GM12878 (cell line): ENCODE data around the gene BCAS3. TPM values are rescaled to one million over a fixed set of nuclear protein-coding genes. Genes with fewer than 3 reads are reported as not detected.

ENCODE experiments used
- ATAC-seq: fragments of 200-7000 bp; cut with Tn5 transposase; 3 replicates; pipeline ENCODE4 v1.9.1; 2020; ENCODE audit warnings: mild to moderate bottlenecking, moderate library complexity
- BruUV-seq: library from RNA; stranded (reverse); fragments of 400-500 nt; replicated peaks from 2 replicates; lab custom pipeline; 2021; lab: Mats Ljungman, UMichigan
- CTCF ChIA-PET: fragments of 300-600 bp; sonication (Branson Sonifier 250); formaldehyde crosslinking; extraction: SDS; loops from one replicate; lab custom pipeline; 2021; ENCODE audit warnings: inconsistent platforms; lab: Yijun Ruan, JAX
- POLR2A ChIA-PET: fragments of 350-600 bp; formaldehyde crosslinking; extraction: SDS; loops from one replicate; lab custom pipeline; 2021; ENCODE audit warnings: inconsistent platforms; lab: Charles Lee
- RAD21 ChIA-PET: fragments of 300-600 bp; sonication (Branson Sonifier 250); formaldehyde crosslinking; loops from one replicate; lab custom pipeline; 2023; ENCODE audit warnings: antibody characterized with exemption; ENCODE audit not compliant: unreplicated experiment; lab: Charles Lee
- SMC1A ChIA-PET: fragments of 300-600 bp; sonication (Branson Sonifier 250); formaldehyde crosslinking; loops from one replicate; lab custom pipeline; 2023; ENCODE audit not compliant: unreplicated experiment, uncharacterized antibody; lab: Charles Lee
- DNase-seq: peaks from one replicate; pipeline ENCODE4 v3.0.0-alpha.2; 2011; ENCODE audit warnings: low read depth, low spot score
- FAIRE-seq: peaks from 3 replicates; lab custom pipeline; 2011; peaks lifted over from hg19 to GRCh38; lab: Jason Lieb, UNC
- H2AFZ ChIP-seq: 2 replicates; pipeline ENCODE4 v1.6.0; 2011; ENCODE audit warnings: low read depth, low read length, control low read depth; ENCODE audit not compliant: control insufficient read depth
- H3K27ac ChIP-seq: 2 replicates; pipeline ENCODE4 v1.5.1; 2011; ENCODE audit warnings: control low read depth; ENCODE audit not compliant: control insufficient read depth, insufficient read depth
- H3K27me3 ChIP-seq, 2 experiments: replicated peaks in 1 of 2; 2 replicates each; pipeline versions ENCODE4 v1.6.0 to v1.6.1; 2011; ENCODE audit warnings: low read length in 1 of 2; ENCODE audit not compliant: control insufficient read depth in 2 of 2, insufficient read depth in 2 of 2
- H3K36me3 ChIP-seq, 2 experiments: 2 replicates each; pipeline ENCODE4 v1.5.1; 2011; ENCODE audit warnings: low read length in 1 of 2; ENCODE audit not compliant: control insufficient read depth in 2 of 2, insufficient read depth in 2 of 2
- H3K4me1 ChIP-seq: 2 replicates; pipeline ENCODE4 v1.6.1; 2011; ENCODE audit warnings: mild to moderate bottlenecking, low read length, moderate library complexity, mixed read lengths; ENCODE audit not compliant: control insufficient read depth, insufficient read depth
- H3K4me2 ChIP-seq: 2 replicates; pipeline ENCODE4 v1.6.0; 2011; ENCODE audit warnings: control low read depth; ENCODE audit not compliant: control insufficient read depth, insufficient read depth
- H3K4me3 ChIP-seq: fragments of 200-600 bp; sonication (generic); 2 replicates; pipeline ENCODE4 v1.5.1; 2016
- H3K79me2 ChIP-seq: 2 replicates; pipeline ENCODE4 v1.6.0; 2011; ENCODE audit warnings: low read length; ENCODE audit not compliant: control insufficient read depth, insufficient read depth
- H3K9ac ChIP-seq: 2 replicates; pipeline ENCODE4 v1.8.0; 2011; ENCODE audit warnings: low read length, control low read depth, mixed read lengths; ENCODE audit not compliant: control insufficient read depth, insufficient read depth
- H3K9me3 ChIP-seq: replicated peaks from 3 replicates; pipeline ENCODE4 v1.5.1; 2011; ENCODE audit warnings: mild to moderate bottlenecking, low read length; ENCODE audit not compliant: control insufficient read depth, insufficient read depth
- H4K20me1 ChIP-seq: 2 replicates; pipeline ENCODE4 v1.6.0; 2011; ENCODE audit not compliant: control insufficient read depth, insufficient read depth
- BCL3 ChIP-seq: IDR thresholded peaks from 2 replicates; pipeline ENCODE4 v1.6.1; 2011; ENCODE audit warnings: borderline replicate concordance, low read depth, mild to moderate bottlenecking, moderate library complexity, low read length; ENCODE audit not compliant: insufficient read depth, poor library complexity, severe bottlenecking
- HDAC2 ChIP-seq: fragments of 200-600 bp; sonication (generic); IDR thresholded peaks from 2 replicates; pipeline ENCODE4 v1.6.1; 2017
- MTA2 ChIP-seq: fragments of 450-650 bp; IDR thresholded peaks from 2 replicates; pipeline ENCODE4 v1.6.1; 2016; ENCODE audit warnings: low read depth, mild to moderate bottlenecking, moderate library complexity
- PRDM15 ChIP-seq: fragments of 450-650 bp; formaldehyde crosslinking; IDR thresholded peaks from 2 replicates; pipeline ENCODE4 v1.4.0; 2020; ENCODE audit warnings: mild to moderate bottlenecking, moderate library complexity
- REST ChIP-seq: IDR thresholded peaks from 2 replicates; pipeline ENCODE4 v1.6.1; 2012; ENCODE audit warnings: mild to moderate bottlenecking, low read depth, low read length
- TAF1 ChIP-seq: IDR thresholded peaks from 2 replicates; pipeline ENCODE4 v1.6.1; 2011; ENCODE audit warnings: mild to moderate bottlenecking, low read depth, low read length, borderline replicate concordance
- TCF12 ChIP-seq: IDR thresholded peaks from 2 replicates; pipeline ENCODE4 v1.6.1; 2011; ENCODE audit warnings: low read depth, mild to moderate bottlenecking, low read length
- WRNIP1 ChIP-seq: IDR thresholded peaks from 2 replicates; pipeline ENCODE4 v1.6.1; 2011; ENCODE audit warnings: low read depth, low read length, improper control_type of control experiment, borderline replicate concordance
- ZNF384 ChIP-seq: IDR thresholded peaks from 2 replicates; pipeline ENCODE4 v1.6.1; 2012; ENCODE audit warnings: low read depth, mild to moderate bottlenecking, low read length, improper control_type of control experiment, borderline replicate concordance
- ZSCAN29 ChIP-seq: fragments of 450-650 bp; IDR thresholded peaks from 2 replicates; pipeline ENCODE4 v1.6.1; 2017; ENCODE audit warnings: mild to moderate bottlenecking, moderate library complexity
- WGBS: methylation state at CpG from one replicate; pipeline ENCODE4 v1.1.6; 2016; ENCODE audit warnings: low lambda C conversion rate; ENCODE audit not compliant: insufficient replicate concordance, insufficient coverage; ENCODE audit errors: missing lambda C conversion rate; 5-methylcytosine and 5-hydroxymethylcytosine counted together
- in situ Hi-C: fragments of 300-500 bp; cut with MboI; formaldehyde crosslinking; loops from 9 replicates; pipeline ENCODE4 v1.14.3; 2018; ENCODE audit warnings: mixed read lengths
- intact Hi-C: fragments of 100-400 bp; cut with micrococcal nuclease; formaldehyde crosslinking; loops from one replicate; pipeline ENCODE4 v1.14.2; 2022; ENCODE audit not compliant: unreplicated experiment
- polyA plus RNA-seq, 11 experiments: library from polyadenylated mRNA; depleted of rRNA in 4 of 11; unstranded in 6 of 11; stranded (reverse) in 5 of 11; fragments of >200 nt; fragmentation: Nextera tagmentation in 4 of 11; fragmentation: Illumina TruSeq in 1 of 11; extraction: Ambion mirVana in 4 of 11; extraction: Trizol in 1 of 11; gene quantifications; 1 replicate in 1 of 11; 2 replicates in 10 of 11; pipeline versions ENCODE4 v1.2.1 to v1.2.3, GENCODE V29; 2011 to 2016; ENCODE audit warnings: inconsistent platforms in 2 of 11, missing spikeins in 2 of 11, low read depth in 1 of 11
- total RNA-seq, 4 experiments: library from RNA; depleted of rRNA in 3 of 4; stranded (reverse); fragments of >200 nt in 3 of 4; fragmentation: Illumina TruSeq in 1 of 4; extraction: Trizol in 1 of 4; gene quantifications; 2 replicates each; pipeline versions ENCODE4 v1.2.1 to v1.2.3, GENCODE V29; 2013 to 2021

Gene BCAS3
- total and polyA plus RNA-seq, 10 of the 15 experiments (the other 5 are each of a cell fraction or from before 2014, with no cell fraction given) = 2.1 to 11.0 (median 6.6) TPM

GRCh38 chr17:61164517-61164916 is 486.9 kb downstream of the BCAS3 start:
- intact Hi-C loops = no loop called here
- no TSS peak for BruUV-seq
- RAD21 ChIA-PET = no interaction called here

More at GRCh38 chr17:61164517-61164916, 486.9 kb downstream of the BCAS3 start:
- in situ Hi-C loops = no loop called here
- ChIA-PET POLR2A (no interaction called here), SMC1A (no interaction called here), CTCF (no interaction called here)
- Histone ChIP-seq H3K36me3 (no peaks in the 10 kb centered on the region), H3K27ac (no peak overlapping the region), H3K9me3 (no peaks in the 10 kb centered on the region), H3K27me3 (no peaks in the 10 kb centered on the region), H3K9ac (no peak overlapping the region), H2AFZ (no peak overlapping the region), H3K4me2 (no peak overlapping the region), H3K4me1 (no peaks in the 10 kb centered on the region), H3K79me2 (no peaks in the 10 kb centered on the region), H3K4me3 (no peak overlapping the region), H4K20me1 (no peaks in the 10 kb centered on the region)
- DNase-seq = no peak
- TF ChIP-seq BCL3 (no peak), HDAC2 (no peak), PRDM15 (no peak), ZNF384 (no peak), ZSCAN29 (no peak), TCF12 (no peak), TAF1 (no peak), WRNIP1 (no peak), REST (no peak), MTA2 (no peak)
- ATAC-seq = no peak
- no peak for FAIRE-seq
- 96% methylated on average over 3 of the region's 3 CpGs for WGBS
